H9 (cell line): ENCODE data around the gene TIAL1. TPM values are rescaled to one million over a fixed set of nuclear protein-coding genes. Genes with fewer than 3 reads are reported as not detected.

Experiments used
- DNase-seq: peaks from one replicate; pipeline ENCODE4 v3.0.0-alpha.2; 2017
- H2AFZ ChIP-seq: one replicate; pipeline ENCODE4 v1.6.1; 2013; ENCODE audit warnings: mild to moderate bottlenecking, low read length, control low read depth, moderate library complexity
- H2AK5ac ChIP-seq: 2 replicates; pipeline ENCODE4 v1.6.1; 2013; ENCODE audit warnings: low read length, control low read depth, mixed read lengths; ENCODE audit not compliant: insufficient read length
- H2BK120ac ChIP-seq: one replicate; pipeline ENCODE4 v1.6.1; 2013; ENCODE audit warnings: low read depth, mild to moderate bottlenecking, low read length, control low read depth, inconsistent platforms; ENCODE audit not compliant: poor library complexity, severe bottlenecking
- H2BK12ac ChIP-seq: 2 replicates; pipeline ENCODE4 v1.6.1; 2013; ENCODE audit warnings: low read length, control low read depth, mixed read lengths, low read depth; ENCODE audit not compliant: insufficient read length
- H2BK15ac ChIP-seq: 2 replicates; pipeline ENCODE4 v1.6.1; 2013; ENCODE audit warnings: low read depth, low read length, control low read depth
- H2BK20ac ChIP-seq: one replicate; pipeline ENCODE4 v1.6.1; 2013; ENCODE audit warnings: low read depth, mild to moderate bottlenecking, low read length, control low read depth, inconsistent platforms; ENCODE audit not compliant: poor library complexity, severe bottlenecking
- H2BK5ac ChIP-seq: 2 replicates; pipeline ENCODE4 v1.6.1; 2013; ENCODE audit warnings: low read length, control low read depth, mixed read lengths; ENCODE audit not compliant: insufficient read length
- H3K14ac ChIP-seq: 2 replicates; pipeline ENCODE4 v1.6.1; 2013; ENCODE audit warnings: low read length, control low read depth; ENCODE audit not compliant: insufficient read depth
- H3K18ac ChIP-seq: 2 replicates; pipeline ENCODE4 v1.6.1; 2013; ENCODE audit warnings: low read depth, mild to moderate bottlenecking, mixed read lengths, low read length, control low read depth; ENCODE audit not compliant: insufficient read length
- H3K23ac ChIP-seq: 2 replicates; pipeline ENCODE4 v1.6.1; 2013; ENCODE audit warnings: low read length, control low read depth, mixed read lengths, low read depth; ENCODE audit not compliant: insufficient read length
- H3K23me2 ChIP-seq: 2 replicates; pipeline ENCODE4 v1.6.1; 2013; ENCODE audit warnings: low read depth, mild to moderate bottlenecking, mixed read lengths, low read length, control low read depth; ENCODE audit not compliant: insufficient read length, poor library complexity, severe bottlenecking
- H3K27ac ChIP-seq: 2 replicates; pipeline ENCODE4 v1.5.1; 2013; ENCODE audit warnings: low read length, control low read depth, mixed read lengths, low read depth; ENCODE audit not compliant: insufficient read length
- H3K27me3 ChIP-seq: 2 replicates; pipeline ENCODE4 v1.6.1; 2013; ENCODE audit warnings: low read length, control low read depth, inconsistent platforms; ENCODE audit not compliant: insufficient read depth
- H3K4ac ChIP-seq: 2 replicates; pipeline ENCODE4 v1.6.1; 2013; ENCODE audit warnings: low read depth, mild to moderate bottlenecking, control low read depth, inconsistent platforms, low read length, moderate library complexity
- H3K4me1 ChIP-seq: 2 replicates; pipeline ENCODE4 v1.6.1; 2013; ENCODE audit warnings: low read length, control low read depth, inconsistent platforms; ENCODE audit not compliant: insufficient read depth
- H3K4me2 ChIP-seq: 2 replicates; pipeline ENCODE4 v1.6.1; 2013; ENCODE audit warnings: low read length, control low read depth, mixed read lengths; ENCODE audit not compliant: insufficient read length, insufficient read depth
- H3K56ac ChIP-seq: 2 replicates; pipeline ENCODE4 v1.6.1; 2013; ENCODE audit warnings: low read depth, mild to moderate bottlenecking, mixed read lengths, low read length, control low read depth; ENCODE audit not compliant: insufficient read length
- H3K79me1 ChIP-seq: 2 replicates; pipeline ENCODE4 v1.6.1; 2013; ENCODE audit warnings: low read depth, mild to moderate bottlenecking, moderate library complexity, low read length, control low read depth, inconsistent platforms; ENCODE audit not compliant: insufficient read depth, poor library complexity, severe bottlenecking
- H3K79me2 ChIP-seq: 2 replicates; pipeline ENCODE4 v1.6.1; 2013; ENCODE audit warnings: low read length, control low read depth, inconsistent platforms; ENCODE audit not compliant: insufficient read depth
- H3K9ac ChIP-seq: 2 replicates; pipeline ENCODE4 v1.6.1; 2013; ENCODE audit warnings: low read length, control low read depth, mixed read lengths; ENCODE audit not compliant: insufficient read length; ENCODE audit errors: extremely low read depth
- H3K9me3 ChIP-seq: one replicate; pipeline ENCODE4 v1.6.1; 2013; ENCODE audit warnings: low read depth, low read length, inconsistent platforms; ENCODE audit not compliant: control insufficient read depth
- H3T11ph ChIP-seq: one replicate; pipeline ENCODE4 v1.6.1; 2013; ENCODE audit warnings: mild to moderate bottlenecking, low read length, control low read depth, inconsistent platforms
- H4K20me1 ChIP-seq: one replicate; pipeline ENCODE4 v1.6.1; 2013; ENCODE audit not compliant: control insufficient read depth, insufficient read length, insufficient read depth
- H4K5ac ChIP-seq: 2 replicates; pipeline ENCODE4 v1.6.1; 2013; ENCODE audit warnings: low read depth, mild to moderate bottlenecking, mixed read lengths, low read length, control low read depth; ENCODE audit not compliant: insufficient read length
- H4K8ac ChIP-seq: replicated peaks from 2 replicates; pipeline ENCODE4 v1.6.1; 2013; ENCODE audit warnings: low read length, control low read depth, mixed read lengths, low read depth; ENCODE audit not compliant: insufficient read length
- H4K91ac ChIP-seq: 2 replicates; pipeline ENCODE4 v1.6.1; 2013; ENCODE audit warnings: low read depth, mild to moderate bottlenecking, moderate library complexity, mixed read lengths, low read length, control low read depth; ENCODE audit not compliant: insufficient read length
- H3K27ac Mint-ChIP-seq, 3 experiments: 2 replicates in 2 of 3; 3 replicates in 1 of 3; pipeline ENCODE4 v1.8.0; 2020 to 2021; ENCODE audit warnings: mixed read lengths in 3 of 3, mild to moderate bottlenecking in 1 of 3, moderate library complexity in 1 of 3
- H3K27me3 Mint-ChIP-seq: 2 replicates; pipeline ENCODE4 v1.8.0; 2021; ENCODE audit warnings: low read depth, mild to moderate bottlenecking, moderate library complexity, mixed read lengths
- H3K36me3 Mint-ChIP-seq, 3 experiments: 2 replicates in 2 of 3; 3 replicates in 1 of 3; pipeline ENCODE4 v1.8.0; 2020 to 2021; ENCODE audit warnings: low read depth in 3 of 3, mixed read lengths in 3 of 3; ENCODE audit not compliant: insufficient read depth in 1 of 3
- H3K4me1 Mint-ChIP-seq, 2 experiments: 2 replicates each; pipeline ENCODE4 v1.8.0; 2020; ENCODE audit warnings: mixed read lengths in 2 of 2
- H3K4me3 Mint-ChIP-seq, 2 experiments: 2 replicates in 1 of 2; 3 replicates in 1 of 2; pipeline ENCODE4 v1.8.0; 2020 to 2021; ENCODE audit warnings: mild to moderate bottlenecking in 2 of 2, mixed read lengths in 2 of 2, moderate library complexity in 1 of 2
- H3K9me3 Mint-ChIP-seq, 2 experiments: 2 replicates in 1 of 2; 3 replicates in 1 of 2; pipeline ENCODE4 v1.8.0; 2020; ENCODE audit warnings: mild to moderate bottlenecking in 2 of 2, mixed read lengths in 2 of 2, moderate library complexity in 1 of 2
- WGBS: extraction: QIAGEN DNeasy Blood & Tissue Kit; methylation state at CpG from one replicate; pipeline ENCODE4 v1.1.7; 2013; ENCODE audit warnings: missing lambda C conversion rate, low lambda C conversion rate, mixed read lengths; ENCODE audit not compliant: insufficient read length; ENCODE audit errors: extremely low coverage; 5-methylcytosine and 5-hydroxymethylcytosine counted together
- total RNA-seq: library from RNA; stranded (reverse); gene quantifications from 2 replicates; pipeline ENCODE4 v1.2.1, GENCODE V29; 2021
- TF ChIP-seq, protein P1 (sequence below): fragments of 200-600 bp; sonication (generic); conservative IDR thresholded peaks from 3 replicates; pipeline ENCODE4 v1.8.0; 2021; ENCODE audit warnings: antibody characterized with exemption, mild to moderate bottlenecking

Gene TIAL1
- total RNA-seq, 1 experiment from 2014 or later: 146 TPM

DNA sequence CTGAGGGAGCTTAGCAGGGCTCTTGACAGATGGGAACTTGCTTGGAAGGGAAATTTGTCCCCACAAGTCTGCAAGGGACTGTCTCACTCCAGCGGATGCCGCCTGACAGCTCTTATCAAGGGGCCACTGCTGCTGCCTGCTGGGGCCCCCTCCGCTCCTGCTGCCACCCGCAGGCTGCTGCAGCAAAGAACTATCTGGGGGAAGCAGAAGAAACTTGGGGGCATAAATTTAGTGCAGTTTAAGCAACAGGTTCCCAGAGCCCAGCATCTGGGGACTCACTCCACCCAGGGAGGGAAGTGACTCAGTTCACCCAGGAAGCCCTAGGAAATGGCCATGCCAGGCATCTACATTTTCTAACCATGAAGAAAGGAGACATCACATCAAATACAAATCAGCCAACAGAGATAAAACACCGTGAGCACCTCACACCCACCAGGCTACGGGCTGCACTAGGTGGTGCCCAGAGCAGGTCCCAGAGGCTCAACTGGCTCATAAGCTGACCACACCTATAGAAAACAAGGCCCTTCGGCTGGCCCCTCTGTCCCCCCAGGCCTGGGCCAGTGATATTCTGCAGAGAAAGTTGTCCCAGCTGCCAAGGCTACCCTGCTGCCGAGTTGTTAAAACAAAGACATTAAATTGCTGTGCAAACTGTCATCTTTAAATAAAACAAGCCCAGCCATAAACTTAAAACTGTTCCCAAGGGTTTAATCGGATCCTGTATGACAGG is 58.0 kb downstream of the TIAL1 start:
- Mint-ChIP-seq H3K27me3 (peaks cover 43% of the 10 kb centered on the region), H3K36me3 (no peaks in the 10 kb centered on the region; a peak in 1 of 7 replicates), H3K9me3 (no peaks in the 10 kb centered on the region; a peak in 1 of 5 replicates), H3K4me1 (peaks cover 10 to 19% of the 10 kb centered on the region in 2 experiments), H3K27ac (no peak overlapping the region), H3K4me3 (no peak overlapping the region)
- H3K23ac ChIP-seq: no peak overlapping the region
- H3K14ac ChIP-seq: no peak overlapping the region
- no peak for DNase-seq
- H3K27me3 ChIP-seq: peaks cover 19% of the 10 kb centered on the region; the same call in 1 of the 2 replicates
- no peak overlapping the region for H2BK12ac ChIP-seq
- WGBS: no CpG with 5 or more reads among the region's 9 CpGs
- H4K91ac ChIP-seq: no peak overlapping the region
- H3K9me3 ChIP-seq: no peaks in the 10 kb centered on the region
- no peak overlapping the region for H3K27ac ChIP-seq
- no peaks in the 10 kb centered on the region for H3K79me2 ChIP-seq
- no peak overlapping the region for H3K56ac ChIP-seq
- no peak overlapping the region for H4K8ac ChIP-seq
- no peak overlapping the region for H2BK15ac ChIP-seq
- H4K5ac ChIP-seq: no peak overlapping the region
- H3K79me1 ChIP-seq: no peaks in the 10 kb centered on the region
- peaks cover 16% of the 10 kb centered on the region for H3K23me2 ChIP-seq
- H3K9ac ChIP-seq: no peak overlapping the region
- no peak overlapping the region for H2AK5ac ChIP-seq
- TF ChIP-seq, protein P1, sequence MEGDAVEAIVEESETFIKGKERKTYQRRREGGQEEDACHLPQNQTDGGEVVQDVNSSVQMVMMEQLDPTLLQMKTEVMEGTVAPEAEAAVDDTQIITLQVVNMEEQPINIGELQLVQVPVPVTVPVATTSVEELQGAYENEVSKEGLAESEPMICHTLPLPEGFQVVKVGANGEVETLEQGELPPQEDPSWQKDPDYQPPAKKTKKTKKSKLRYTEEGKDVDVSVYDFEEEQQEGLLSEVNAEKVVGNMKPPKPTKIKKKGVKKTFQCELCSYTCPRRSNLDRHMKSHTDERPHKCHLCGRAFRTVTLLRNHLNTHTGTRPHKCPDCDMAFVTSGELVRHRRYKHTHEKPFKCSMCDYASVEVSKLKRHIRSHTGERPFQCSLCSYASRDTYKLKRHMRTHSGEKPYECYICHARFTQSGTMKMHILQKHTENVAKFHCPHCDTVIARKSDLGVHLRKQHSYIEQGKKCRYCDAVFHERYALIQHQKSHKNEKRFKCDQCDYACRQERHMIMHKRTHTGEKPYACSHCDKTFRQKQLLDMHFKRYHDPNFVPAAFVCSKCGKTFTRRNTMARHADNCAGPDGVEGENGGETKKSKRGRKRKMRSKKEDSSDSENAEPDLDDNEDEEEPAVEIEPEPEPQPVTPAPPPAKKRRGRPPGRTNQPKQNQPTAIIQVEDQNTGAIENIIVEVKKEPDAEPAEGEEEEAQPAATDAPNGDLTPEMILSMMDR: 0 out of 3 replicates have a peak, but pooled peaks have one; percentile 23
- H2BK5ac ChIP-seq: no peak overlapping the region
- no peak overlapping the region for H3T11ph ChIP-seq
- no peak overlapping the region for H2BK120ac ChIP-seq
- no peaks in the 10 kb centered on the region for H3K4me1 ChIP-seq
- H4K20me1 ChIP-seq: no peaks in the 10 kb centered on the region
- H3K4ac ChIP-seq: no peak overlapping the region
- no peak overlapping the region for H3K18ac ChIP-seq
- H3K4me2 ChIP-seq: no peak overlapping the region
- no peak overlapping the region for H2AFZ ChIP-seq
- no peak overlapping the region for H2BK20ac ChIP-seq
